ENCODE data around the gene CMTM3. TPM values are rescaled to one million over a fixed set of nuclear protein-coding genes. Genes with fewer than 3 reads are reported as not detected.

The CMTM3 gene
- total RNA-seq, 1 experiment from 2014 or later: 19.1 TPM

DNA sequence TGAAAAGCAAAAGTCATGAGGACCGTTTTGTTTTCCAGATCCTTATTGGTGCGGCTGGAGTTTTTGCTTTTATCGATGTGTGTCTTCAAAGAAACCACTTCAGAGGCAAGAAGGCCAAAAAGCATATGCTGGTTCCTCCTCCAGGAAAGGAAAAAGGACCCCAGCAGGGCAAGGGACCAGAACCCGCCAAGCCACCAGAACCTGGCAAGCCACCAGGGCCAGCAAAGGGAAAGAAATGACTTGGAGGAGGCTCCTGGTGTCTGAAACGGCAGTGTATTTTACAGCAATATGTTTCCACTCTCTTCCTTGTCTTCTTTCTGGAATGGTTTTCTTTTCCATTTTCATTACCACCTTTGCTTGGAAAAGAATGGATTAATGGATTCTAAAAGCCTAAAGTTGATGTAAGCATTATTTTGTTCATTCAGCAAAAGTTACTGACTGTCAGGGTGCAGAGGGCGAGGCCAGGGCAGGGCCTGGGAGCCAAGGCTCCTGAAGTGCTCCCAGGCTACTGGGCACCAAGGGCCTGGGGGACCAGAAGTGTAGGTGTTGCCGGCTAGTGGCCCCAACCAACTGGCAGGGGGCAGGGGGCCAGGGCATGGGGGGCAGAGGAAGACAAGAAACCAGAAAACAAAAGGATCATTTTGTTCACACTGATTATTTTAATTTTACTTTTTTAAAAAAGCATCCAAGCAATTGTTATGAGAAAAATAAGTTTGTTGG, 16.5 kb upstream of the CMTM3 start (continued):
- TF ChIP-seq, protein P1, sequence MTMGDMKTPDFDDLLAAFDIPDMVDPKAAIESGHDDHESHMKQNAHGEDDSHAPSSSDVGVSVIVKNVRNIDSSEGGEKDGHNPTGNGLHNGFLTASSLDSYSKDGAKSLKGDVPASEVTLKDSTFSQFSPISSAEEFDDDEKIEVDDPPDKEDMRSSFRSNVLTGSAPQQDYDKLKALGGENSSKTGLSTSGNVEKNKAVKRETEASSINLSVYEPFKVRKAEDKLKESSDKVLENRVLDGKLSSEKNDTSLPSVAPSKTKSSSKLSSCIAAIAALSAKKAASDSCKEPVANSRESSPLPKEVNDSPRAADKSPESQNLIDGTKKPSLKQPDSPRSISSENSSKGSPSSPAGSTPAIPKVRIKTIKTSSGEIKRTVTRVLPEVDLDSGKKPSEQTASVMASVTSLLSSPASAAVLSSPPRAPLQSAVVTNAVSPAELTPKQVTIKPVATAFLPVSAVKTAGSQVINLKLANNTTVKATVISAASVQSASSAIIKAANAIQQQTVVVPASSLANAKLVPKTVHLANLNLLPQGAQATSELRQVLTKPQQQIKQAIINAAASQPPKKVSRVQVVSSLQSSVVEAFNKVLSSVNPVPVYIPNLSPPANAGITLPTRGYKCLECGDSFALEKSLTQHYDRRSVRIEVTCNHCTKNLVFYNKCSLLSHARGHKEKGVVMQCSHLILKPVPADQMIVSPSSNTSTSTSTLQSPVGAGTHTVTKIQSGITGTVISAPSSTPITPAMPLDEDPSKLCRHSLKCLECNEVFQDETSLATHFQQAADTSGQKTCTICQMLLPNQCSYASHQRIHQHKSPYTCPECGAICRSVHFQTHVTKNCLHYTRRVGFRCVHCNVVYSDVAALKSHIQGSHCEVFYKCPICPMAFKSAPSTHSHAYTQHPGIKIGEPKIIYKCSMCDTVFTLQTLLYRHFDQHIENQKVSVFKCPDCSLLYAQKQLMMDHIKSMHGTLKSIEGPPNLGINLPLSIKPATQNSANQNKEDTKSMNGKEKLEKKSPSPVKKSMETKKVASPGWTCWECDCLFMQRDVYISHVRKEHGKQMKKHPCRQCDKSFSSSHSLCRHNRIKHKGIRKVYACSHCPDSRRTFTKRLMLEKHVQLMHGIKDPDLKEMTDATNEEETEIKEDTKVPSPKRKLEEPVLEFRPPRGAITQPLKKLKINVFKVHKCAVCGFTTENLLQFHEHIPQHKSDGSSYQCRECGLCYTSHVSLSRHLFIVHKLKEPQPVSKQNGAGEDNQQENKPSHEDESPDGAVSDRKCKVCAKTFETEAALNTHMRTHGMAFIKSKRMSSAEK (CRISPR knock-in tag; IDR thresholded peaks at IDR 0.05; ENCODE audit: borderline replicate concordance): no peak
- TF ChIP-seq ZNF121 (CRISPR knock-in tag; IDR thresholded peaks at IDR 0.05): no peak

DNA sequence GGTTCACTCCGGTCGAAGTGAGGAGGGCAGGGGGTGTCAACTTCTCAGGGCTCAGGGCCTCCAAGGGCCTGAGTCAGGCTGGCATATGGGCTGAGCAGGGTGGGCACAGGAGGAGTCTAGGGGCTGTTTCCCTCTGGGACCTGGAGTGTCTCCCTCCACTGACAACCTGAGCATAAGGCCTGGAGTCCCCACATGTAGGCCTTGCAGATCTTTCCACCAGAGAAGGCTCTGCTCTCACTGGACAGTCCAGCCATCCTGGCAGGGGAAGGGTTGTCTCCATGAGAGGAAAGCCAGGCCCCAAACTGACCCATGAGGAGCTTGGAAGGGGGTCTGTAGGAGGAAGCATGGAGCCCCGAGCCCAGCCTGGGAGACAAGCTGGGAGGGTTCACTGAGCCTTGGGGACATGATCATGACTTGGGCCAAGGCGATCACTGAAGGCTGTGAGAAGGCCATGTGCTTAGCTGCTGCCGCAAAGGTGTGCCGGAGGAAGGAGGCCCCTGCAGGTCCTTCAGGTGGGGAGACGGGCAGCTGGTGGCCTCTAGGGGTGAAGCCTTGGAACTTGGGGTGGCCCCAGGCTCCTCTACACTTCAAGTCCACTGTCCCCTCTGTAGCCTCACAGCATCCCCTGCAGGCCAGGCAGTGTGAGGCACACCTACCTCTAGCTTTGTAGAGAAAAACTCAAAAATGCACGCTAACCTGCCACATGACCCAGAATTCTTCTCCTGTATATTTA, 15.4 kb upstream of the CMTM3 start:
- H3K27ac Mint-ChIP-seq: no peak overlapping the region; the same call in 1 of the 2 replicates
- H3K4me3 Mint-ChIP-seq: no peak overlapping the region
- DNase-seq (ENCODE audit: low spot score) (peak; percentile 79), ATAC-seq (peak; percentile 99)
- no peaks in the 10 kb centered on the region for H3K9me3 Mint-ChIP-seq
- no peaks in the 10 kb centered on the region for H3K27me3 Mint-ChIP-seq (ENCODE audit: low read depth)
- no peak for TF ChIP-seq TP53 (CRISPR knock-in tag; IDR thresholded peaks at IDR 0.05)
- TF ChIP-seq, protein P2, sequence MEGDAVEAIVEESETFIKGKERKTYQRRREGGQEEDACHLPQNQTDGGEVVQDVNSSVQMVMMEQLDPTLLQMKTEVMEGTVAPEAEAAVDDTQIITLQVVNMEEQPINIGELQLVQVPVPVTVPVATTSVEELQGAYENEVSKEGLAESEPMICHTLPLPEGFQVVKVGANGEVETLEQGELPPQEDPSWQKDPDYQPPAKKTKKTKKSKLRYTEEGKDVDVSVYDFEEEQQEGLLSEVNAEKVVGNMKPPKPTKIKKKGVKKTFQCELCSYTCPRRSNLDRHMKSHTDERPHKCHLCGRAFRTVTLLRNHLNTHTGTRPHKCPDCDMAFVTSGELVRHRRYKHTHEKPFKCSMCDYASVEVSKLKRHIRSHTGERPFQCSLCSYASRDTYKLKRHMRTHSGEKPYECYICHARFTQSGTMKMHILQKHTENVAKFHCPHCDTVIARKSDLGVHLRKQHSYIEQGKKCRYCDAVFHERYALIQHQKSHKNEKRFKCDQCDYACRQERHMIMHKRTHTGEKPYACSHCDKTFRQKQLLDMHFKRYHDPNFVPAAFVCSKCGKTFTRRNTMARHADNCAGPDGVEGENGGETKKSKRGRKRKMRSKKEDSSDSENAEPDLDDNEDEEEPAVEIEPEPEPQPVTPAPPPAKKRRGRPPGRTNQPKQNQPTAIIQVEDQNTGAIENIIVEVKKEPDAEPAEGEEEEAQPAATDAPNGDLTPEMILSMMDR (IDR thresholded peaks at IDR 0.05): peak; percentile 42; the same call in 1 of the 2 replicates
- POLR2A ChIA-PET: interaction anchor here (1.3 kb wide), 1 partner anchor 10 kb away, joined by 3 read pairs; the partner anchor contains the start of gene CMTM2
- no peaks in the 10 kb centered on the region for H3K36me3 Mint-ChIP-seq
- H3K4me1 Mint-ChIP-seq: peaks cover 17% of the 10 kb centered on the region
- CTCF ChIA-PET: interaction anchor here (0.6 to 2.2 kb wide), 50 partner anchors 9 to 286 kb away, joined by 3 to 45 read pairs (median 5); partner anchors contain the start of genes CKLF, CMTM2, CMTM3 and NAE1

DNA sequence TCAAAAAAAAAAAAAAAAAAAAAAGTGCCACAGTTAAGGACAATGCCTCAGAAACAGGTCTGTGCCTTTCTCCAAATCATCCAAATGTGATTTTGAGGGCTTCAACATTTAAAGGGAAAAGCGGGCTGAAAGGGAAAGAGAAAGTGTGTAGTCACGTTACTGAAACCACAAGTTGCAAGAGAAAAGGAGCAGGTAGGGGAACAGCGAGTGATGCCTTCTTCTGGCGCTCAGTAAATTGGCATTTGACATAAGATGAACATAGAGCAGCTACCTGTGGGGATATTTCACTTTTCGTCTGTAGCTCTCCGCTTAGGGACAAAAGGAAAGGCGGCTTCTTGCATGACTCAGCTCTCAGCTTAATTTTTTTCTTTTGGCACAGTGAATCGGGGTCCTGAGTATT, 14.2 kb upstream of the CMTM3 start:
- ChIA-PET POLR2A (interaction anchor here (1.3 kb wide), 1 partner anchor 11 kb away, joined by 3 read pairs; the partner anchor contains the start of gene CMTM2), CTCF (interaction anchor here (0.6 to 2.2 kb wide), 12 partner anchors 14 to 268 kb away, joined by 3 to 20 read pairs (median 8); partner anchors contain the start of genes CKLF, CMTM3 and NAE1)
- Mint-ChIP-seq H3K36me3 (no peaks in the 10 kb centered on the region), H3K9me3 (no peaks in the 10 kb centered on the region), H3K4me3 (no peak overlapping the region), H3K27ac (no peak overlapping the region), H3K4me1 (peaks cover 17% of the 10 kb centered on the region), H3K27me3 (ENCODE audit: low read depth) (no peaks in the 10 kb centered on the region)
- TF ChIP-seq, protein P3, sequence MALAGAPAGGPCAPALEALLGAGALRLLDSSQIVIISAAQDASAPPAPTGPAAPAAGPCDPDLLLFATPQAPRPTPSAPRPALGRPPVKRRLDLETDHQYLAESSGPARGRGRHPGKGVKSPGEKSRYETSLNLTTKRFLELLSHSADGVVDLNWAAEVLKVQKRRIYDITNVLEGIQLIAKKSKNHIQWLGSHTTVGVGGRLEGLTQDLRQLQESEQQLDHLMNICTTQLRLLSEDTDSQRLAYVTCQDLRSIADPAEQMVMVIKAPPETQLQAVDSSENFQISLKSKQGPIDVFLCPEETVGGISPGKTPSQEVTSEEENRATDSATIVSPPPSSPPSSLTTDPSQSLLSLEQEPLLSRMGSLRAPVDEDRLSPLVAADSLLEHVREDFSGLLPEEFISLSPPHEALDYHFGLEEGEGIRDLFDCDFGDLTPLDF (CRISPR knock-in tag; IDR thresholded peaks at IDR 0.05): no peak
- no peak for TF ChIP-seq NR2C2 (CRISPR knock-in tag; IDR thresholded peaks at IDR 0.05)
- no peak for TF ChIP-seq IRF2 (CRISPR knock-in tag; IDR thresholded peaks at IDR 0.05; ENCODE audit: borderline replicate concordance, low read depth)
- no peak for TF ChIP-seq TEAD1 (CRISPR knock-in tag; IDR thresholded peaks at IDR 0.05)
- ATAC-seq (no peak), DNase-seq (ENCODE audit: low spot score) (no peak)

DNA sequence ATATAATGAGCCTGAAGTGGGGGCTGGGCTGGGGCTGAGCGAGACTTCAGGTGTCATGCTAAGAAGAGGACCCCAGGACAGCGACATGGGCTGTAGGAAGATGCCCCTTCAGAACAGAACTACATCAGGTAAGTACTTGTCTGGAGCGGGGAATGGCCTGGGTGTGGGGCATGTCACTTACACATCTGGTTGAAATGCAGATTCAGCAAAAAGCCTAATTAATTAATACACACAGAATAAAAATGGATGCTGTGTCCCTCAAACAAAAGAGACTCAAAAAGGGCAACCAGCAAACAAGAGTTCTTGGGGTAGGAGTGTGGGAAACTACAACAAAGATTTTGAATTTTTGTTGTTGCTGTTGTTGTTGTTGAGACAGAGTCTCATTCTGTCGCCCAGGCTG, 13.5 kb upstream of the CMTM3 start:
- no peaks in the 10 kb centered on the region for H3K9me3 Mint-ChIP-seq
- ChIA-PET POLR2A (no interaction called here), CTCF (interaction anchor here (1.1 kb wide), 1 partner anchor 185 kb away, joined by 3 read pairs; no protein-coding TSS in a partner anchor)
- TF ChIP-seq ATF1 (CRISPR knock-in tag; IDR thresholded peaks at IDR 0.05): no peak
- TF ChIP-seq, protein P4, sequence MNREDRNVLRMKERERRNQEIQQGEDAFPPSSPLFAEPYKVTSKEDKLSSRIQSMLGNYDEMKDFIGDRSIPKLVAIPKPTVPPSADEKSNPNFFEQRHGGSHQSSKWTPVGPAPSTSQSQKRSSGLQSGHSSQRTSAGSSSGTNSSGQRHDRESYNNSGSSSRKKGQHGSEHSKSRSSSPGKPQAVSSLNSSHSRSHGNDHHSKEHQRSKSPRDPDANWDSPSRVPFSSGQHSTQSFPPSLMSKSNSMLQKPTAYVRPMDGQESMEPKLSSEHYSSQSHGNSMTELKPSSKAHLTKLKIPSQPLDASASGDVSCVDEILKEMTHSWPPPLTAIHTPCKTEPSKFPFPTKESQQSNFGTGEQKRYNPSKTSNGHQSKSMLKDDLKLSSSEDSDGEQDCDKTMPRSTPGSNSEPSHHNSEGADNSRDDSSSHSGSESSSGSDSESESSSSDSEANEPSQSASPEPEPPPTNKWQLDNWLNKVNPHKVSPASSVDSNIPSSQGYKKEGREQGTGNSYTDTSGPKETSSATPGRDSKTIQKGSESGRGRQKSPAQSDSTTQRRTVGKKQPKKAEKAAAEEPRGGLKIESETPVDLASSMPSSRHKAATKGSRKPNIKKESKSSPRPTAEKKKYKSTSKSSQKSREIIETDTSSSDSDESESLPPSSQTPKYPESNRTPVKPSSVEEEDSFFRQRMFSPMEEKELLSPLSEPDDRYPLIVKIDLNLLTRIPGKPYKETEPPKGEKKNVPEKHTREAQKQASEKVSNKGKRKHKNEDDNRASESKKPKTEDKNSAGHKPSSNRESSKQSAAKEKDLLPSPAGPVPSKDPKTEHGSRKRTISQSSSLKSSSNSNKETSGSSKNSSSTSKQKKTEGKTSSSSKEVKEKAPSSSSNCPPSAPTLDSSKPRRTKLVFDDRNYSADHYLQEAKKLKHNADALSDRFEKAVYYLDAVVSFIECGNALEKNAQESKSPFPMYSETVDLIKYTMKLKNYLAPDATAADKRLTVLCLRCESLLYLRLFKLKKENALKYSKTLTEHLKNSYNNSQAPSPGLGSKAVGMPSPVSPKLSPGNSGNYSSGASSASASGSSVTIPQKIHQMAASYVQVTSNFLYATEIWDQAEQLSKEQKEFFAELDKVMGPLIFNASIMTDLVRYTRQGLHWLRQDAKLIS (CRISPR knock-in tag; IDR thresholded peaks at IDR 0.05; ENCODE audit: borderline replicate concordance): no peak
- no peak for TF ChIP-seq ESRRA (CRISPR knock-in tag; IDR thresholded peaks at IDR 0.05; ENCODE audit: borderline replicate concordance)
- TF ChIP-seq, protein P5, sequence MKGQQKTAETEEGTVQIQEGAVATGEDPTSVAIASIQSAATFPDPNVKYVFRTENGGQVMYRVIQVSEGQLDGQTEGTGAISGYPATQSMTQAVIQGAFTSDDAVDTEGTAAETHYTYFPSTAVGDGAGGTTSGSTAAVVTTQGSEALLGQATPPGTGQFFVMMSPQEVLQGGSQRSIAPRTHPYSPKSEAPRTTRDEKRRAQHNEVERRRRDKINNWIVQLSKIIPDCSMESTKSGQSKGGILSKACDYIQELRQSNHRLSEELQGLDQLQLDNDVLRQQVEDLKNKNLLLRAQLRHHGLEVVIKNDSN (CRISPR knock-in tag; IDR thresholded peaks at IDR 0.05): no peak

More for the DNA sequence above, 13.5 kb upstream of the CMTM3 start:
- Mint-ChIP-seq H3K4me1 (peaks cover 12% of the 10 kb centered on the region), H3K27me3 (ENCODE audit: low read depth) (no peaks in the 10 kb centered on the region), H3K4me3 (no peak overlapping the region), H3K27ac (no peak overlapping the region), H3K36me3 (no peaks in the 10 kb centered on the region)
- ATAC-seq (no peak), DNase-seq (ENCODE audit: low spot score) (no peak)
